OCI-LY1 (cell line): ENCODE results near the gene HSDL1.

Experiments
- H2AFZ ChIP-seq: fragments of 200-600 bp; sonication (generic), shearing (Covaris generic); 2 replicates; pipeline ENCODE4 v1.6.0; 2014; ENCODE audit warnings: antibody characterized with exemption, mild to moderate bottlenecking, low read length
- H3F3A ChIP-seq: fragments of 200-600 bp; sonication (generic), shearing (Covaris generic); 2 replicates; pipeline ENCODE4 v1.6.0; 2014; ENCODE audit warnings: mild to moderate bottlenecking, antibody characterized with exemption, low read length, moderate library complexity; ENCODE audit not compliant: insufficient read depth
- H3K27ac ChIP-seq: fragments of 200-600 bp; sonication (generic); 2 replicates; pipeline ENCODE4 v1.5.1; 2014; ENCODE audit warnings: low read length, mixed run types, mild to moderate bottlenecking, low read depth; ENCODE audit not compliant: poor library complexity, severe bottlenecking
- H3K27me3 ChIP-seq: fragments of 200-600 bp; sonication (generic); 2 replicates; pipeline ENCODE4 v1.6.0; 2014; ENCODE audit warnings: antibody characterized with exemption, mild to moderate bottlenecking, low read length, moderate library complexity; ENCODE audit not compliant: insufficient read depth
- H3K36me3 ChIP-seq: fragments of 200-600 bp; sonication (generic); 2 replicates; pipeline ENCODE4 v1.6.1; 2014; ENCODE audit warnings: mild to moderate bottlenecking, antibody characterized with exemption, low read length, moderate library complexity, mixed read lengths; ENCODE audit not compliant: insufficient read depth
- H3K4me1 ChIP-seq: fragments of 200-600 bp; sonication (generic); 2 replicates; pipeline ENCODE4 v1.5.1; 2014; ENCODE audit warnings: mild to moderate bottlenecking, low read length, moderate library complexity; ENCODE audit not compliant: insufficient read depth, severe bottlenecking
- H3K4me2 ChIP-seq: fragments of 200-600 bp; sonication (generic), shearing (Covaris generic); 2 replicates; pipeline ENCODE4 v1.6.1; 2014; ENCODE audit warnings: low read length
- H3K4me3 ChIP-seq: fragments of 200-600 bp; sonication (generic); 2 replicates; pipeline ENCODE4 v1.5.1; 2014; ENCODE audit warnings: low read length, low read depth, mild to moderate bottlenecking, mixed read lengths; ENCODE audit not compliant: poor library complexity, severe bottlenecking
- H3K79me2 ChIP-seq: fragments of 200-600 bp; shearing (Covaris generic); 2 replicates; pipeline ENCODE4 v1.6.1; 2016; ENCODE audit warnings: mixed run types, low read length, mixed read lengths; ENCODE audit not compliant: insufficient read depth
- H3K9ac ChIP-seq: fragments of 200-600 bp; sonication (generic), shearing (Covaris generic); 2 replicates; pipeline ENCODE4 v1.6.1; 2014; ENCODE audit warnings: mild to moderate bottlenecking, low read length, mixed read lengths
- H3K9me2 ChIP-seq: fragments of 200-600 bp; sonication (generic), shearing (Covaris generic); 2 replicates; pipeline ENCODE4 v1.6.1; 2014; ENCODE audit warnings: low read depth, mild to moderate bottlenecking, low read length, mixed read lengths
- H3K9me3 ChIP-seq: fragments of 200-600 bp; shearing (Covaris generic); 2 replicates; pipeline ENCODE4 v1.6.1; 2014; ENCODE audit warnings: low read length, mixed read lengths
- H4K20me1 ChIP-seq: fragments of 200-600 bp; sonication (generic), shearing (Covaris generic); 2 replicates; pipeline ENCODE4 v1.6.0; 2016; ENCODE audit warnings: mild to moderate bottlenecking, low read length; ENCODE audit not compliant: insufficient read depth
- CTCF ChIP-seq: fragments of 200-600 bp; sonication (generic), shearing (Covaris generic); IDR thresholded peaks from 2 replicates; pipeline ENCODE4 v1.5.1; 2017; ENCODE audit warnings: mild to moderate bottlenecking, antibody characterized with exemption, low read length, moderate library complexity, mixed read lengths
- EZH2 ChIP-seq: fragments of 200-600 bp; sonication (generic), shearing (Covaris generic); IDR thresholded peaks from 2 replicates; pipeline ENCODE4 v1.8.0; 2017; ENCODE audit warnings: borderline replicate concordance, mixed run types, mild to moderate bottlenecking, antibody characterized with exemption, low read length, moderate library complexity, mixed read lengths

HSDL1 gene

GRCh38 chr16:84161037-84161436 lies 16.1 kb upstream of the HSDL1 start:
- Histone ChIP-seq H3K79me2 (no peaks in the 10 kb centered on the region), H3K4me2 (no peak overlapping the region), H3K27ac (no peak overlapping the region), H3K4me3 (no peak overlapping the region), H3K36me3 (no peaks in the 10 kb centered on the region), H2AFZ (no peak overlapping the region), H4K20me1 (no peaks in the 10 kb centered on the region), H3K4me1 (no peaks in the 10 kb centered on the region), H3K9me3 (no peaks in the 10 kb centered on the region), H3F3A (no peaks in the 10 kb centered on the region), H3K9ac (no peak overlapping the region), H3K27me3 (no peaks in the 10 kb centered on the region; the same call in none of the 2 replicates), H3K9me2 (no peaks in the 10 kb centered on the region)
- TF ChIP-seq EZH2 (no peak), CTCF (no peak)

- Histone ChIP-seq H3K79me2 (no peaks in the 10 kb centered on the region), H3K9ac (no peak overlapping the region), H3K27ac (no peak overlapping the region), H3K9me3 (no peaks in the 10 kb centered on the region), H4K20me1 (no peaks in the 10 kb centered on the region), H3K36me3 (no peaks in the 10 kb centered on the region), H3K4me3 (no peak overlapping the region), H3K4me1 (no peaks in the 10 kb centered on the region), H2AFZ (no peak overlapping the region), H3F3A (no peaks in the 10 kb centered on the region), H3K4me2 (no peak overlapping the region), H3K27me3 (no peaks in the 10 kb centered on the region; the same call in none of the 2 replicates), H3K9me2 (no peaks in the 10 kb centered on the region)
- TF ChIP-seq CTCF: no peak
- TF ChIP-seq EZH2: no peak
Measured at GRCh38 chr16:84159800-84160199, 14.8 kb upstream of the HSDL1 start.

- Histone ChIP-seq H3K36me3 (no peaks in the 10 kb centered on the region), H3F3A (no peaks in the 10 kb centered on the region), H3K9ac (no peak overlapping the region), H3K27ac (no peak overlapping the region), H2AFZ (no peak overlapping the region), H3K9me2 (no peaks in the 10 kb centered on the region), H3K4me3 (no peak overlapping the region), H3K79me2 (no peaks in the 10 kb centered on the region), H3K27me3 (no peaks in the 10 kb centered on the region; the same call in none of the 2 replicates), H3K4me1 (no peaks in the 10 kb centered on the region), H3K4me2 (no peak overlapping the region), H4K20me1 (no peaks in the 10 kb centered on the region), H3K9me3 (no peaks in the 10 kb centered on the region)
- TF ChIP-seq CTCF: no peak
- TF ChIP-seq EZH2: no peak
Measured at GRCh38 chr16:84159007-84159406, 14.0 kb upstream of the HSDL1 start.
